Measurements from ENCODE around the gene CALML6.

The CALML6 gene

GRCh38 chr1:1942753-1943656 is 27.9 kb downstream of the CALML6 start:
- DNase-seq (ENCODE audit: low read depth in 2 of 2): no peak

GRCh38 chr1:1943834-1944570 is 28.9 kb downstream of the CALML6 start:
- DNase-seq (ENCODE audit: low read depth in 2 of 2): peak; percentile 21 to 45

- no peak for DNase-seq (ENCODE audit: low read depth in 2 of 2)
Measured at GRCh38 chr1:1945782-1946393, 30.8 kb downstream of the CALML6 start.

GRCh38 chr1:1946540-1946939 is 31.5 kb downstream of the CALML6 start:
- DNase-seq (ENCODE audit: low read depth in 2 of 2): no peak

GRCh38 chr1:1947493-1947892 is 32.4 kb downstream of the CALML6 start:
- no peak for DNase-seq (ENCODE audit: low read depth in 2 of 2)

- no peak for DNase-seq (ENCODE audit: low read depth in 2 of 2)
Measured at GRCh38 chr1:1948783-1949182, 33.7 kb downstream of the CALML6 start.

GRCh38 chr1:1950940-1951339 is 35.9 kb downstream of the CALML6 start:
- no peak for DNase-seq (ENCODE audit: low read depth in 2 of 2)

GRCh38 chr1:1954015-1954414 is 39.0 kb downstream of the CALML6 start:
- DNase-seq (ENCODE audit: low read depth in 2 of 2): no peak

- no peak for DNase-seq (ENCODE audit: low read depth in 2 of 2)
Measured at GRCh38 chr1:1954831-1955441, 39.9 kb downstream of the CALML6 start.

- no peak for DNase-seq (ENCODE audit: low read depth in 2 of 2)
Measured at GRCh38 chr1:1955621-1956094, 40.6 kb downstream of the CALML6 start.

- DNase-seq (ENCODE audit: low read depth in 2 of 2): no peak
Measured at GRCh38 chr1:1956101-1956500, 41.0 kb downstream of the CALML6 start.

GRCh38 chr1:1956586-1957532 is 41.8 kb downstream of the CALML6 start:
- no peak for DNase-seq (ENCODE audit: low read depth in 2 of 2)

- DNase-seq (ENCODE audit: low read depth in 2 of 2): no peak
Measured at GRCh38 chr1:1957533-1957961, 42.5 kb downstream of the CALML6 start.

GRCh38 chr1:1958071-1958541 is 43.0 kb downstream of the CALML6 start:
- DNase-seq (ENCODE audit: low read depth in 2 of 2): no peak

GRCh38 chr1:1959459-1959839 is 44.4 kb downstream of the CALML6 start:
- DNase-seq (ENCODE audit: low read depth in 2 of 2): no peak

- DNase-seq (ENCODE audit: low read depth in 2 of 2): peak; percentile 27 to 59
Measured at GRCh38 chr1:1959840-1960479, 44.9 kb downstream of the CALML6 start.

GRCh38 chr1:1960480-1961196 is 45.6 kb downstream of the CALML6 start:
- no peak for DNase-seq (ENCODE audit: low read depth in 2 of 2)

- DNase-seq (ENCODE audit: low read depth in 2 of 2): no peak
Measured at GRCh38 chr1:1962752-1963151, 47.7 kb downstream of the CALML6 start.

- no peak for DNase-seq (ENCODE audit: low read depth in 2 of 2)
Measured at GRCh38 chr1:1963570-1963969, 48.5 kb downstream of the CALML6 start.

Data from stimulated activated CD4-positive, alpha-beta T cell treated with anti-CD3 and anti-CD28 coated beads, Interleukin-1b, Interleukin-23, amount 100 ng/mL, for 1 hour (primary cell).